Measurements from ENCODE around the gene DHODH. TPM values are rescaled to one million over a fixed set of nuclear protein-coding genes. Genes with fewer than 3 reads are reported as not detected.
"Not testable (repeated sequence)": the region's sequence is repeated elsewhere in the genome, so short reads cannot be mapped to it uniquely, and the experiment has no call there.

DHODH gene
- total and polyA plus RNA-seq, 7 donors: 3.2 to 8.0 (median 4.1) TPM

GRCh38 chr16:72044825-72045359, 36.3 kb downstream of the DHODH start:
- Histone ChIP-seq H3K27ac (no peak overlapping the region), H3K27me3 (no peaks in the 10 kb centered on the region), H3K9me3 (no peaks in the 10 kb centered on the region), H3K4me3 (no peak overlapping the region), H3K36me3 (peaks cover 0 to 28% (median 5%) of the 10 kb centered on the region in 4 donors), H3K4me1 (no peaks in the 10 kb centered on the region)
- 70 to 87% methylated on average over 2 of the region's 2 CpGs for WGBS, 2 donors
- TF ChIP-seq POLR2A (IDR thresholded peaks at IDR 0.05) (no peak), POLR2AphosphoS5 (IDR thresholded peaks at IDR 0.05) (no peak), CTCF (IDR thresholded peaks at IDR 0.05) (no peak)
- DNase-seq: no peak
- intact Hi-C loops (cut with DNase I): no loop called here

- Histone ChIP-seq H3K4me3 (no peak overlapping the region), H3K27me3 (no peaks in the 10 kb centered on the region), H3K4me1 (no peaks in the 10 kb centered on the region), H3K36me3 (peaks cover 0 to under 1% (median 0%) of the 10 kb centered on the region in 4 donors), H3K27ac (no peak overlapping the region), H3K9me3 (no peaks in the 10 kb centered on the region)
- intact Hi-C loops (cut with DNase I): no loop called here
- no peak for DNase-seq
- TF ChIP-seq CTCF (IDR thresholded peaks at IDR 0.05) (no peak), POLR2AphosphoS5 (IDR thresholded peaks at IDR 0.05) (no peak), EP300 (IDR thresholded peaks at IDR 0.05) (no peak), POLR2A (IDR thresholded peaks at IDR 0.05) (no peak)
Observed at GRCh38 chr16:72049110-72049509, 40.6 kb downstream of the DHODH start.

DNA sequence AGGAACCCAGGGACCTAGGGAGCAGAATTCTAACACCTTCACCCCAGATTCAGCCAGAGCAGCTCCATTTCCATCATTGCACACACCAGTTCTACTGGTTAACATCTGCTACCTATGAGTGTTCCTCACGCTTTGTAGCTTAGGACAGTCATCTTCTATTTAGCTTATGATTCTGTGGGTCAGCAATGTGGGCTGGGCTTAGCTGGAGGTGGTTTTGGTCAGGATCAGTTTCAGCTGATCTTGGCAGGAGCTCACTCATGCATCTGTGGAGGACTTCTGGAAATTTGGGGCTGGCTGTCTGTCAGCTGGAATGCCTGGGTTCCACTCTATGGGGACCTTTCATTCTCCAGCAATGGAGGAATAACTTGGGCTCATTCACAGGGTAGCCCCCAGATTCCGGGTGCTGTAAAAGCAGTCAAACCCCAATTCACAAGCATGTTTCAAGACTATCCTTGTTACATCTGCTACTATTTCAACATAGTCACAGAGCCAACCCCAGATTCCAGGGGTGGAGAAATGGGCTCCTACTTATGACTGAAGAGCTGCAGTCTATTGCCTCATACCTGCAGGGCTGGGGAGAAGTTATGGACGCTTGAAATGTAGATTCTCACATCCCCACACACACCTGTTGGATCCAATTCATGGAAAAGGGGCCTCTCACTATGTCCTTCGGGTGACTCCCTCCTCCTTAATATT, 42.4 kb downstream of the DHODH start:
- no peak overlapping the region for H3K27ac ChIP-seq
- no peak overlapping the region for H3K4me3 ChIP-seq
- H3K4me1 ChIP-seq: no peaks in the 10 kb centered on the region
- H3K36me3 ChIP-seq: no peaks in the 10 kb centered on the region
- no peaks in the 10 kb centered on the region for H3K27me3 ChIP-seq
- WGBS, 2 donors: 86 to 92% methylated on average over 4 of the region's 4 CpGs
- H3K9me3 ChIP-seq: no peaks in the 10 kb centered on the region
- intact Hi-C loops (cut with DNase I): no loop called here
- TF ChIP-seq CTCF (IDR thresholded peaks at IDR 0.05) (no peak), EP300 (IDR thresholded peaks at IDR 0.05) (no peak)
- DNase-seq: no peak

- no peak overlapping the region for H3K4me3 ChIP-seq
- 71 to 84% methylated on average over 2 of the region's 2 CpGs for WGBS, 2 donors
- no peak for DNase-seq
- H3K36me3 ChIP-seq: no peaks in the 10 kb centered on the region
- no peaks in the 10 kb centered on the region for H3K27me3 ChIP-seq
- H3K4me1 ChIP-seq: no peaks in the 10 kb centered on the region
- no peaks in the 10 kb centered on the region for H3K9me3 ChIP-seq
- intact Hi-C loops (cut with DNase I): no loop called here
- no peak overlapping the region for H3K27ac ChIP-seq
- TF ChIP-seq CTCF (IDR thresholded peaks at IDR 0.05) (no peak), POLR2A (IDR thresholded peaks at IDR 0.05) (no peak), POLR2AphosphoS5 (IDR thresholded peaks at IDR 0.05) (no peak), EP300 (IDR thresholded peaks at IDR 0.05) (no peak)
Observed at GRCh38 chr16:72051818-72052217, 43.3 kb downstream of the DHODH start.

- H3K4me3 ChIP-seq; DNase-seq; H3K4me1 ChIP-seq; H3K9me3 ChIP-seq; H3K36me3 ChIP-seq; H3K27me3 ChIP-seq; intact Hi-C loops (cut with DNase I); H3K27ac ChIP-seq: not testable (repeated sequence)
- WGBS, 2 donors: 82 to 83% methylated on average over 5 of the region's 5 CpGs
Observed at GRCh38 chr16:72054254-72054847, 45.8 kb downstream of the DHODH start, which contains the start of gene HP. TSS of gene HP (plus strand) at chr16:72054505. CDS start at chr16:72054653, 148 bp downstream.

Measured in sigmoid colon (tissue), 7 donors.